ENCODE measurements around the gene B3GNT9. TPM values are rescaled to one million over a fixed set of nuclear protein-coding genes. Genes with fewer than 3 reads are reported as not detected.

Gene B3GNT9
- total RNA-seq, 1 experiment from 2014 or later, result 3.8 TPM

DNA sequence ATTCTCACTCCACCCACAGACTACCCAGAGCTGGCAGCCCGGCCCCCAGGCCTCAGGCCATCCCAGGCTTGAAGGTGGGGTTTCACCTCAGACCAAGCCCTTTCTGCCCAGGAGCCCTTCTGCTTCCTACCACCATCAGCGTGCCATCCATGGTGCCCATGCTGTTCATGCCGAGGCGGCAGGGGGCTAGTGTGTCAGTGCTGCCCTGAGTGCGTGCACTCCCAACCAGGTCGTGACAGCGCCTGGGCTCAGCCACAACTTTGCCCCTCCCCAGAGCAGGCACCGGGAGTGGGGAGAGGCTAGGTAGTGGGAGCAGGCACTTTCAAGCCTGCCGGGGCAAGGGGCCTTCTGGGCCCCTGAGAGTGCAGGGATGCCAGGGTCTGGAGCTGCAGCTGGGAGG is 8.5 kb downstream of the B3GNT9 start:
- Histone ChIP-seq H3K4me2 (ENCODE audit: low read length) (no peak overlapping the region), H3K9ac (ENCODE audit: low read length) (no peak overlapping the region), H2AFZ (ENCODE audit: low read depth, low read length, poor library complexity, severe bottlenecking) (no peak overlapping the region), H4K20me1 (ENCODE audit: insufficient read depth) (no peaks in the 10 kb centered on the region), H3K27me3 (ENCODE audit: insufficient read depth, low read length) (no peaks in the 10 kb centered on the region), H3K36me3 (ENCODE audit: control insufficient read depth in 1 of 2, insufficient read depth in 2 of 2, low read length in 2 of 2) (peaks cover 39 to 63% of the 10 kb centered on the region in 2 experiments), H3K27ac (ENCODE audit: low read depth, low read length) (no peak overlapping the region), H3K79me2 (ENCODE audit: insufficient read depth, low read length) (no peaks in the 10 kb centered on the region), H3K9me3 (ENCODE audit: control insufficient read depth in 1 of 2, insufficient read depth in 1 of 2, low read depth in 1 of 2, low read length in 2 of 2) (no peaks in the 10 kb centered on the region), H3K4me1 (ENCODE audit: control insufficient read depth in 1 of 2, insufficient read depth in 2 of 2, low read length in 2 of 2) (no peaks in the 10 kb centered on the region), H3K9me2 (ENCODE audit: insufficient read depth) (no peaks in the 10 kb centered on the region), H3K4me3 (replicated peaks in 1 of 2; ENCODE audit: low read depth in 1 of 2, low read length in 2 of 2) (no peak overlapping the region)
- CTCF ChIA-PET, result interaction anchor here (1.1 kb wide), 1 partner anchor 13 kb away, joined by 3 read pairs; no protein-coding TSS in a partner anchor
- ATAC-seq (no peak), DNase-seq (ENCODE audit: low read depth, low spot score) (no peak)
- RAD21 ChIA-PET (ENCODE audit: low non-redundant PET in 1 of 2, low total read pairs in 2 of 2, uncharacterized antibody in 2 of 2, unreplicated experiment in 2 of 2), result no interaction called here
- POLR2A ChIA-PET, result no interaction called here
- intact Hi-C loops (cut with micrococcal nuclease), result no loop called here
- TF ChIP-seq REST (IDR thresholded peaks at IDR 0.05; ENCODE audit: low read depth), result no peak
- TF ChIP-seq ZFX (IDR thresholded peaks at IDR 0.05), result no peak
- no peak for TF ChIP-seq SP1 (IDR thresholded peaks at IDR 0.05; ENCODE audit: low read depth)
- TF ChIP-seq, protein P1, sequence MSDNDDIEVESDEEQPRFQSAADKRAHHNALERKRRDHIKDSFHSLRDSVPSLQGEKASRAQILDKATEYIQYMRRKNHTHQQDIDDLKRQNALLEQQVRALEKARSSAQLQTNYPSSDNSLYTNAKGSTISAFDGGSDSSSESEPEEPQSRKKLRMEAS (IDR thresholded peaks at IDR 0.05), result no peak
- TF ChIP-seq SRF (IDR thresholded peaks at IDR 0.05; ENCODE audit: low read depth), result no peak
- TF ChIP-seq RAD21 (IDR thresholded peaks at IDR 0.05; ENCODE audit: low read depth), result no peak
- no peak for TF ChIP-seq EZH2phosphoT487 (IDR thresholded peaks at IDR 0.05; ENCODE audit: borderline replicate concordance)
- no peak for TF ChIP-seq YY1 (IDR thresholded peaks at IDR 0.05; ENCODE audit: extremely low read depth, insufficient replicate concordance, low read depth, low read length)
- TF ChIP-seq TCF7L2 (IDR thresholded peaks at IDR 0.05; ENCODE audit: borderline replicate concordance, extremely low read depth, insufficient read depth, insufficient read length), result no peak
- TF ChIP-seq, protein P2, sequence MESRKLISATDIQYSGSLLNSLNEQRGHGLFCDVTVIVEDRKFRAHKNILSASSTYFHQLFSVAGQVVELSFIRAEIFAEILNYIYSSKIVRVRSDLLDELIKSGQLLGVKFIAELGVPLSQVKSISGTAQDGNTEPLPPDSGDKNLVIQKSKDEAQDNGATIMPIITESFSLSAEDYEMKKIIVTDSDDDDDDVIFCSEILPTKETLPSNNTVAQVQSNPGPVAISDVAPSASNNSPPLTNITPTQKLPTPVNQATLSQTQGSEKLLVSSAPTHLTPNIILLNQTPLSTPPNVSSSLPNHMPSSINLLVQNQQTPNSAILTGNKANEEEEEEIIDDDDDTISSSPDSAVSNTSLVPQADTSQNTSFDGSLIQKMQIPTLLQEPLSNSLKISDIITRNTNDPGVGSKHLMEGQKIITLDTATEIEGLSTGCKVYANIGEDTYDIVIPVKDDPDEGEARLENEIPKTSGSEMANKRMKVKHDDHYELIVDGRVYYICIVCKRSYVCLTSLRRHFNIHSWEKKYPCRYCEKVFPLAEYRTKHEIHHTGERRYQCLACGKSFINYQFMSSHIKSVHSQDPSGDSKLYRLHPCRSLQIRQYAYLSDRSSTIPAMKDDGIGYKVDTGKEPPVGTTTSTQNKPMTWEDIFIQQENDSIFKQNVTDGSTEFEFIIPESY (IDR thresholded peaks at IDR 0.05; ENCODE audit: extremely low read depth, insufficient replicate concordance, low read length), result no peak
- BruUV-seq (replicated peaks), result no TSS peak

All from HCT116 (cell line).